GM21515 (cell line): ENCODE results near the gene IGFBP3.

Source experiments
- ATAC-seq: cut with Tn5 transposase; IDR thresholded peaks from one replicate; pipeline ENCODE4 v1.9.1; 2021; ENCODE audit not compliant: unreplicated experiment

Gene IGFBP3

GRCh38 chr7:45923290-45923689, 2.2 kb upstream of the IGFBP3 start:
- ATAC-seq = peak; percentile 53

GRCh38 chr7:45922810-45923209, 1.7 kb upstream of the IGFBP3 start:
- no peak for ATAC-seq

DNA sequence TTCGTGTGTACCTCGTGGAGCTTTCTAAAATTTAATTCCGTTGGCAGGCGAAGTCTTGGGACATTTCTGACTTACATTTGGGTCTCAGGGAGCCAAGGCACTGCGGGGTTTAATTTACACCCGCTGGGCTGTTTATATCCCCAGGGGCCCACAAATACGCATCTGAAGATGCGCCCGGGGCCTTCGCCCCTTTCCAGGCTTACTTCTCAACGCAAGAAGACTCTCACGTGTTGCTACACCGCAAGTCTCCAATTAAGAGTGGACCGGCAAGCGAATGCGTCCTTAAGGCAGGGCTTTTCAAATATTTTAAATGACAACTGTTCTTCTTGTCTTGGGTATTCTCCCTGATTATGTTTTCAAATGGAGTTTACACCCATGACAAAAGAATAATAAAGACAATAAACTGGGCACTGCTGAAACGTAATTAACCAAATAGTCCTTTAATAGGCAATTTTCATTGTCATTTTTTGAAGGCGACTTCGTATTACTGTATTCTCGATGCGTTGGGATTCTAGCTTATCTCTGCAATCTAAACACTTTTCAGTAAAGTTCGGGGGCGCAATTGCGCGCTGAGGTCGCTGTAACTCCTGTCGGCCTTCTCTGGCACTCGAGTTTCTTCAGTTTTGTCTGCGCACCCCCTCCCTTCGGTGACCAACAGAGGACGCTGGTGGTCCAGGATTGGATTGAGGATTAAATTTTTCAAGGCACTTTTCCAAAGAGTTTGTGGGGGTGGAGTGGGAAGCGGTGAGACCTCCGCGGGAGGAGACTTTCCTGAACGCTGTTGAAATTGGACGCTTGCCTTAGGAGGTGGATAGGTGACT, 837 bp upstream of the IGFBP3 start:
- ATAC-seq = no peak

GRCh38 chr7:45921381-45921698, 268 bp upstream of the IGFBP3 start:
- ATAC-seq = no peak

- no peak for ATAC-seq
Measured at GRCh38 chr7:45919993-45920459, 1.0 kb downstream of the IGFBP3 start.

DNA sequence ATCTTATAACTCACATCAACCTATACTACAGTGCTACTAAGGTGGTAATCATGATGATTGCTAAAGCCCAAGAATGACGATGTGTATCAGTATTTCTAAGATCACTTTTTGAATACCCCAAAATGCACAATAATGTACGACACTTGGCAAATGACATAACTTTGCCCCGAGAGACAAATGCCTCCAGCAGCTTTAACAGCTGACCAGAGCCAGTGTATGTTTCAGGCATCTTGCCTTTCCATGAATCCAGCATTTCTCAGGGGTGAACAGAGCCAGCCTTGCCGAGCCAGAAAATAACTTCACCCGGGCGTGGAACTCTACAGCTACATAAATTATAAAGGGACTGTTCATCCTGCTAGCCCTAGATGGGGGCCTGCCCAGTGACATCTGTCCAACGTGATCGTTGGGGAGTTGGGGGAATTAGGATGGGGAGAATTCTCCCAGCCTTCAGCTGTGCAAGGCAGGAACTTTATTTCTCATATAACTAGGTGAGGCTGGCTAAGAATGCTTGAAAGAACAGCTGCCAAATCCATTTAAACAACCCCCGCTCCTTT, 1.8 kb downstream of the IGFBP3 start:
- no peak for ATAC-seq

DNA sequence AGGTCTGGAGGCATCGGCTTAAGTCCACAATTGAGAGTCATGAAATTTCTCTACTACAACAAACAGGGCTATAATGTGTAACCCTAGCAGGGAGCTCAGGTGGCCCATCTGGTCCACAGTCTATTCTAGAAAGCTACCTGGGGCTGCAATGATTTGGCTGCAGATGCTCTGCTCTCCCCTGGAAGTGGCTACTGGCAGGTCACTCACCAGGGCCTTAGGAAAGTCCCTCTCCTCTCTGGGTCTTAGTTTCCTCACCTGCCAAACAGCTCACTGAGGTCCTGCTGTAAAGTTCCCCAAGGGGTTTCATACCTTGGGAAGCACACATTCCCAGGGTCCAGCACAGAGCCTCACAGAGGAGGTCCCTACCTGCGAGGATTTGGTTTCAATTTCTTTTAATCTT, 2.5 kb downstream of the IGFBP3 start:
- no peak for ATAC-seq

GRCh38 chr7:45917658-45918057, 3.4 kb downstream of the IGFBP3 start:
- ATAC-seq = peak; percentile 68

DNA sequence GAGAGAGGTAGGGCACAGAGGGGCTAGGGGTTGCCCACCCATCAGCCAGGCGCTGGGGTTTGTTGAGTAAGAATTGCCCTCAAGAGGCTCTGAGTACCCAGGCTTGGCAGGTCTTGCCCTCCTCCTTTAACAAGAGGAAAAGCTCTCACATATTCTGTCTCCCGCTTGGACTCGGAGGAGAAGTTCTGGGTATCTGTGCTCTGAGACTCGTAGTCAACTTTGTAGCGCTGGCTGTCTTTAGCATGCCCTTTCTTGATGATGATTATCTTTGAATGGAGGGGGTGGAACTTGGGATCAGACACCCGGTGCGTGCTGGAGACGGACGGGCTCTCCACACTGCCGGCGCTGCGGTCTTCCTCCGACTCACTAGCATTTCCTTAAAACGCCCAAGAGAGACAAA, 4.0 kb downstream of the IGFBP3 start:
- no peak for ATAC-seq

GRCh38 chr7:45915606-45916005, 5.5 kb downstream of the IGFBP3 start:
- no peak for ATAC-seq

- no peak for ATAC-seq
Measured at GRCh38 chr7:45914911-45915310, 6.2 kb downstream of the IGFBP3 start.

DNA sequence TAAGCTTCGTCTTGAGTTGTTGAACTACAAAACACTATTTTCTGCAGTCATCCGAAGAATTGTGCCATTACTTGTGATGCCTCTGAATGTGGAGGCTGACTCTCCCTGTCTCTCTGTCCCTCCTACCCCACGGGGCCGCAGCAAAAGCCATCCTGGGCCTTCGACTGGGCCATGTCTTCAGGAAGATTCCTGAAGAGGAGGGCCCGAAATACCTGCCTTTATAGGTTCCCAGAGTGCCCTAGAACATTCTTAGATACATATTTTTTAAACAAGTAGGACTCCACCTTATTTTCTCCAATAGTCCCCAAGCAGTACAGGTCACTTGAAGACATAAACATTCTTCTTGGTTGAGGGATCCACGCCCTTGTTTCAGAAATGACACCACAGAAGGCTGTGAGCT, 8.1 kb downstream of the IGFBP3 start:
- no peak for ATAC-seq

- no peak for ATAC-seq
Measured at GRCh38 chr7:45911311-45911710, 9.8 kb downstream of the IGFBP3 start.

- no peak for ATAC-seq
Measured at GRCh38 chr7:45910855-45911254, 10.2 kb downstream of the IGFBP3 start.

DNA sequence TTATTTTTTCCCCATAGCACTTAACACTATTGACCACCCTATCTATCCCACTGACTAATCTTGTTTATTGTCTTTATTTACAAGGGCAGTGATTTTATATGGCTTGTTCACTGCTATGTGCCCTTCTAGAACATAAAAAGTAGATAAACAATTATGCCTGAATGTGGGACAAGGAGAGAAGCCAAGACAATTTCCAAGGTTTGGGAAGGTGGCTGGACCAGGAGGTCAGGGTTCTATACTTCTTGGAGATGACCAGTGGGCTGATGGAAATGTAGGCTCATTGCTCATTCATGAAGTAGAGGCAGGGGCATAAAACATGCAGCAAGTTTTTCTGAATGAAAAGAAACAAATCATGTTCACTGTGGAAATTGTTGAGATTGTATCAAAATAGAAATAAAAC, 11.5 kb downstream of the IGFBP3 start:
- ATAC-seq = no peak

- ATAC-seq = no peak
Measured at GRCh38 chr7:45902820-45903219, 18.3 kb downstream of the IGFBP3 start.

DNA sequence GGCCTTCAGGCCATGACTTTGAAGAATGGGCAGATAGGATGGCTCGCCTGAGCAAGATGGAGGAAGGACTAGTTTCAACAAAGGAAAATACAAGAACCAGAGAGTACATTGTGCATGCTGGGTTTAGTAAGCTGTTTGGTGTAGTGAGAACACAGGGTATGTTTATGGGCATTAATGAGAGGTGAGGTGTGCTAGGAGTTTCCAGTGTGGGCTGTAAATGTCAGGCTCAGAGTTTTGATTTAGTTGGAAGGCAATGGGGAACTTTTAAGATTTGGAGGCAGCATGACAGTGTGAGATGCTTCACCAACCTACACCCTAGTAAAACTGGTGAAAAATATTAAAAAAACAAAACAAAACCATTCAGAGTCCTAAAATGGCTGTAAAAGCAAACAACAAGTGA, 19.5 kb downstream of the IGFBP3 start:
- no peak for ATAC-seq

GRCh38 chr7:45898222-45898621, 22.9 kb downstream of the IGFBP3 start:
- ATAC-seq = no peak

GRCh38 chr7:45897042-45897690, 23.9 kb downstream of the IGFBP3 start:
- no peak for ATAC-seq

GRCh38 chr7:45894665-45895062, 26.4 kb downstream of the IGFBP3 start:
- ATAC-seq = no peak

DNA sequence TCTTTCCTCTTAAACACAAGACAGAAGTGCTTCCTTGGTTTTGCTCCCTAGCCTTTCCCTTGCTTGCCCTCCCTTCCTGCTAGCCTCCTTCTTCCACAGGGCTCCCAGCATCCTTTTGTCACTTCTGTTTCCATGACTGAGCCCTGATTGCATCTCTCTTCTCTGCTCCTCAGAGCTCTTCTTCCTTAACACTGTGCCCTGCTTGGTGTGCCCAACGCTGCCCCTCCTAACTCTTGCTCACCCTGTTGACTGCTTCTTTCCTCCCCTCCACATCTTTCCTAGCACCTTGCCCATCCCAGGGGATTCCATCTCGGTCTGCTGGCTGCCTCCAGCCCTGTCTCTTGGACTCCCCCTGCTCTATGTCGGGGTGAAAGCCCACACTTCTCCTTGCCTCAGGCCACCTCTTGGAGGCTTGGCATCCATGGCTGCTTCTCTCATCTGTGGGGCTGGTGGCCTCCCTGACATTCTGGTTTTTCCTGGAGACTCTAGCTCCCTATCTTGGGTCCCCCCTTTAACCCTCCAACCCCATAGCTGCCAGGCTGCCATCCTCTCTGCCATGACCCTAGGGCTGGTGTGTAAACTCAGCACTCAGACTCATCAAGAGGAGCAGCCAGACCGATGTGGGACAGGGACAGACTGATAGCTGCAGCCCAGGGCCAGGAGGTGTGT, 26.9 kb downstream of the IGFBP3 start:
- no peak for ATAC-seq
